RPMI7951 (cell line): ENCODE data around the gene PRXL2A. TPM values are rescaled to one million over a fixed set of nuclear protein-coding genes. Genes with fewer than 3 reads are reported as not detected.
"Not testable (repeated sequence)": the region's sequence is repeated elsewhere in the genome, so short reads cannot be mapped to it uniquely, and the experiment has no call there.

Source experiments
- DNase-seq: peaks from one replicate; pipeline ENCODE4 v3.0.0-alpha.2; 2012; ENCODE audit warnings: low read depth
- total RNA-seq: library from RNA; depleted of rRNA; stranded (reverse); fragments of >200 nt; shearing (Covaris generic); gene quantifications from 2 replicates; pipeline ENCODE4 v1.2.3, GENCODE V29; 2014

PRXL2A gene
- total RNA-seq, 1 experiment from 2014 or later: 13.2 TPM

DNA sequence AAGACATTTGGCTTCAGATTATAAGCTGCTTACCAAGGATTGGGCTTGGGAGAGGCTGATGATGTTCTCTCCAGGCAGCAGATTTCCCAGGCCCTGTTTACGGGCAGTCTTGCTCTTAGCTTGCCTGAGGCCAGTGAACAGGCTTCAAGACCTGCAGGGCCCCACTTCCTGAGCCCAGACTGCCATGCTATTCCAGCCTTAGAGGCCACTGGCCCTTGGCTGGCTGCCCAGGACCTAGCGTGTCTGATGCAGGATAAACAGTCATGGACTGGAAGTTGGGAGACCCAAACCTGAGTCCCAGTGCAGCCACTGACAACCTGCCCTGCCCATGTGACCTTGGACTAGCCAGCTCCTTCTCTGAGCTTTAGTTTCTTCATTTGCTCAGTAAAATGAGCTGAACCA, 2.9 kb downstream of the PRXL2A start:
- DNase-seq: peak; percentile 86

DNA sequence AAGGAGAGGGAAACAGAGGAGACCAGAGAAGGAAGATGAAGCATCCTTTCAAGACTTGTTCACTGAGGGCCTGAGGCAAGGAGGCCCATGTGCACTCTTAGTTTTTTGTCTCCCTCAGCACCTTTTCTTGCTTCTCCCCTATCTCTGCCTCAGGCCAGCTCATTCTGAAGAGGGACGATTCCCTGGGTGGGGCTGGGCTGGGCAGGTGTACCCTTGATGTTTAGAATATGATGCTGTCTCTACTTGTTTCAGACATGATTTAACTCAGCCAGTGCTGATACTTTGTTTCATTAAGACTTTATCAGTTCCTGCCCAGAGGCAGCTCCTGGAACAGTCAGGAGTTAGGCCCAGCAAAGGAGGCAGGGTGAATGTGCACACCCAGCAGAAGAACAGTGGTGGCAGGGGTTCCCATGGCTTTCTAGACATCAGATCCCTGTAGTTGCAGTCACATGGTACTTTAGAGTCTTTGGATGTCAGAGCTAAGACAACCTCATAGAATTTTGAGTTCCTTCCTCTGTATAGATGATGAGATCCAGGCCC, 3.4 kb downstream of the PRXL2A start:
- no peak for DNase-seq

DNA sequence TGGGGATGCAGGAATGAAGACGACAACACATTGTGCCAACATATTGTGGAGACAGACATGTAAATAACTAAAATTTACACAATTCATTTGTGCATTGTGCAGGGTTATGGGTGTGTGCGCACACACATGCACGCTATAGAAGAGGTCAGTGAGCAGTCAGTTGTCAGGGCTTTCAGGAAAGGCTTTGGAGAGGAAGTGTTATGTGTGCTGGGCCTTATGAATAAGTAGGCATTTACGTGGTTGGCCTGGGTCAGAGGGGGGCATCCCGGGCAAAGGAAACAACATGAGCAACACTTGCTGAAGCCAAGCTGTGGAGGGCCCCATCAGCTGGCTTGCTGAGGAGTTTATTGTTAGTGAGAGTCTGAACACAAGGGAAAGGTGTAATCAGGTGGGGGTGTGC, 4.1 kb downstream of the PRXL2A start:
- DNase-seq: no peak

DNA sequence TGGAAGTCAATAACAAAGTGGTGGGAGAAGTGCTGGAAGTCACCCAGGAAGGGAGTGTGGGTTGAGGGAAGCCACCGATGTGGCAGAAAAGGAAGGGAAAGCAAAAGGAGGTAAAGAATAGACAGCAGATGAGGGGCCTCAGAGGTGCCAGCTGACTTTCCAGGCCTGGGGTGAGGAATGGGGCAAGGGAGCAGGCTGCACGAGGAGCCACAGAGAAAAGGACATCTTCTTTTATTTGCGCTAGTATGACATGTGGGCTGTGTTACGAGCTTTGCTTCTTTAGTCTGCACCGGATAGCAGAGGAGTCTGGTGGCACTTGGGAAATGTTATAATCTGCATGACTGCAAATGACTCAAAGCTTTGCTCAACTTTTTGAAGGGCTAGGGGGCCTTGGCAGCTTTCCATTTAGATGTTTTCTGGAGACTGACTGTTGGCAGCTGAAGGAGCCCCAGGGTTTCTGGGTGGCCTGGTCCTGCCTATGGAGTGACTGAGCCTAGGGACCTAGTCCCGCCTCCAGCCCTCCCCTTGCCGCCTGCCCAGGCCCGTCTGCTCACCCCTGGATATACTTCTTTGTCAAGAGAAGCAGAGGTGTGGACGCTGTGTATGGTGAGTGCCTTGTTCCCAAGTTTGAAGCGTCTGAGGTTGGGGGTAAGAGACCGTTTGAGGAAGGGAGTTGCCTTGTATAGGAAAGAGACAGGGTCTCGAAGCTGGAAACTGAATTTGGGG, 5.1 kb downstream of the PRXL2A start:
- DNase-seq: peak; percentile 91

DNA sequence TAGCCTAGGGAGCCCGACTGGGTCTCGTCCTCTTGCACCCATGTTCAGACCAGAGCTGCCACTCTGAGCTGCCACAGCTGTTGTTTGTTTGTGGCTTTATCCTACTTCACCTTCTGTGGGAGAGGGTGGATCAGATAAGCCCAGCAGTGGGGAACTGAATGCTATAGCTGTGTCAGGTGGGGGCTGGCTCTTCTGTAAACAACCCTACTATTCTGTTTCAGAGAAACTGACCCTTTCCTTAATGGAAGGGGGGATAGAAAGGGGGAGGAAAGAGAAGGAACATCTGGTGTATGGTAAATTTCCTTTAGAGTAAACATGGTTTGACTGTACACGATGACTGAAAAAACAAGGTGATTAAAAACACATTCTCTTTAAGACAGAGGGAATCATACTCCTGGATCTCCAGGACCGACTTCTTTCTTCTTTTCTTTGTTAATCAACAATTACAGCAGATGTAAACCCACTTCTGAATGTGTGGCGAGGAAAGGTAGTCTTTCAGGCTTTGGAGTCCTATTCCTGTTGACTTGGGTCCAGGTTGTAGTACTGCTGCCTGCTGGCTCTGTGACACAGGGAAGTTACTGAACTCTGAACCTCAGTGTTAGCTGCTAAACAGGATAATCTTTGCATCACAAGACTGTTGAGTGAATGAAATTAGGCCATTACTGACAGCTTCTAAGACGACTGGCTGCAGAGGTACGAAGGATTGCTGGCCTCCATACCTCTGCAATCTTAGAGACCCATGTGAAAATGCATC, 6.0 kb downstream of the PRXL2A start:
- peak; percentile 33 for DNase-seq

DNA sequence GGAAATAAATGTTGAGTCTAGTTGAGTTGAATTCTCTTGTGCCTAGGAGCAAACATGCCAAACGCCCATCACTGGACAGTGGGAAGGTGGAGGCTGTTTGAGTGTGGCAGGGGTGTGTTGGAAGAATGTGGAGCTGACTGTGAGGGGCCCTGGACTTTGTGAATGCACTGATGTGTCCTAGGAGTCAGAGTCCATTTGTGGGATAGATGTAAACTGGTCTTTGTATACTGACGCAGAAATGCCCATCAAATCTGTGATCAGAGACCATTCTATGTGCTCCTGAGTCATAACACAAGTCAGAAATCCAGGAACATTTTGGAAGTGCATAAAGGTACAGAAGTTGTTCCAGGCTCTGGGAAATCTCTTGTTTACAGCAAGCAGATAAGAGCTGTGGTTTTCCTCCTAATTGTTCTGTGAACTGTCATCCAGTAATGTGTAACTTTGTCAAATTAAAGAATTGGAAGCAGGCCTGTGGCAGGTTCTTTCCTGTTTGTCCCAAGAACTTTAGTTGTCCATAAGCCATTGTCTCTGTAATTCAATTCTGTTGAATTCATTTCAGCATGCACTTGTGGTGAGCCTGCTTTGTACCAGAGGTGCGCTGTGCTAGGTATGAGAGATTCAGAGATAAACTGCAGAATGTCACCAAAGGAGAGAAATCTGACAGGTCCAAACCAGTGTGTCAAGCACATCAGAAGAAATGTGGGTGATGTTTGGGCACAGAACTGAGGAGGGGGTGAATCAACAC, 7.6 kb downstream of the PRXL2A start:
- DNase-seq: no peak

DNA sequence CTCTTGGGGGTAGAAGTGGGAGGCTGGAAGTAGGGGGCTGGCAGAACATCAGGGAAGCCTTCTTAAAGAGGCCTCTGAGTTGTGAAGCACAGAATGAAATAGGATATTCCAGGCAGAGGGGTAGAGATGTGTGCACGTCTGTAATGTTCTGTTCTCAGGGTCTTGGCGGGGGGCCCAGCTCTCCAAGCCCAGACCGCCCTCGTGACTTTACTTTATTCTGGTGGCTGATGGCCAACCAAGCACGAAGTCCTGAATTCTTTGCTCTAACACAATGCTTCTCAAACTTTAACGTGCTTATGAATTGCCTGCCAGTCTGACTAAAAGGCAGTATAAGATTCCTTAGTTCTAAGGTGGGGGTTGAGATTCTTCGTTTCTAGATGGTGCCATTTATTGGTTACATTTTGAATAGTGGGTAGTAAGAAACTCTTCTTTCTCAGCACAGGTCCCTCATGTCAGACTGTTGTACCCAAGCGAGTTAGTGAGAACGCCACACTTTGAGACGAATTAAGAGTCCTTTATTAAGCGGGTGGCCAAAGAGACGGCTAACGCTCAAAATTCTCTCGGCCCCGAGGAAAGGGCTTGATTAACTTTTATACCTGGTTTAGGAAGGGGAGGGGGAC, 8.2 kb downstream of the PRXL2A start:
- DNase-seq: no peak

DNA sequence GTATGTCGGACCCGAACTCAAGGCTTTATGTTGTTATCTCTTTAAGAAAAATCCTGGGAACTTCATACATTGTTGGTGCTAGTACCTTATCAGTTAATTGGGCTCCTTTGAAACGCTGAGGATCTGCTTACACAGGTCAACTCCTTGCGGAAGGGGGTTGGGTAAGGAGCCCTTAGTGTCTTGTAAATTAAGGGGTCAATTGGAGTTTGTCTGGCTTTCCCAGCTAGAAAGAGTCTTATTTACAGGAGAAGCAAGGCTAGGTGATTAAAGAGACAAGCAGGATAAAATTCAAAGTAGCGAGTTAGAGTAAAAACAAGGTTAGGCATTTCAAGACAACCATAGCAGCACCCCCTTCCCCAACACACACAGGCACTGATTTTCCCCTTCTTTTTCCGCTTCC, 8.9 kb downstream of the PRXL2A start:
- not testable (repeated sequence) for DNase-seq

DNA sequence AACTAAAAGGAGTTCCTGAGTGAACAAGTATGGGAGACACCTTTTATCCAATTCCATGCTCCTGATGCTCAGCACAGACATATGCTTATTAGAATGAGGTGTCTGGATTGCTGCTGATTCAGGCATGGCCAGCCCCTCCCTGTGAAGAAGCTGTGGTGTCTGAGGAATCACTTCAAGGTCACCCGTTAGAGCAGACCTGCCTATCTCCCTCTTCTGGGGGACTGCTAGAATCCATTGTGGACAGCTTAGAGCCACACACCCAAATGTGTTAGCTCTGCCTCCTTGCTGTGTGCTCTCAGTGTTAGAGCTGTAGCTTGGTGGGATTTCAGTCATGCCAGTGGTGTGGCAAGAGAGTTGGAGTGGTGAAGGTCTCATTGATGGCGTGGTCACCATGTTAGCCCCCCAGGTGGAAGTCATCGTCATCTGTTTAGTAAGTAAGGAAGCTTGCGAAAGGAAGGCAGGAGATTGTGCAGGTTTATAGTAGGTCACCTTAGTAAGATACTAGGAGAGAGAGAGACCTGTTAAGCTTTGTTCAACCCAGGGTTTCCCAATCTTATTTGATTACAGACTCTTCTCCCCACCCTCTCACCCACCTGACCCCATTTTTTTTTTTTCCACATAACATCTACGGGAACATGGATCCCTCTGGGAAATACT, 12.8 kb downstream of the PRXL2A start:
- no peak for DNase-seq

DNA sequence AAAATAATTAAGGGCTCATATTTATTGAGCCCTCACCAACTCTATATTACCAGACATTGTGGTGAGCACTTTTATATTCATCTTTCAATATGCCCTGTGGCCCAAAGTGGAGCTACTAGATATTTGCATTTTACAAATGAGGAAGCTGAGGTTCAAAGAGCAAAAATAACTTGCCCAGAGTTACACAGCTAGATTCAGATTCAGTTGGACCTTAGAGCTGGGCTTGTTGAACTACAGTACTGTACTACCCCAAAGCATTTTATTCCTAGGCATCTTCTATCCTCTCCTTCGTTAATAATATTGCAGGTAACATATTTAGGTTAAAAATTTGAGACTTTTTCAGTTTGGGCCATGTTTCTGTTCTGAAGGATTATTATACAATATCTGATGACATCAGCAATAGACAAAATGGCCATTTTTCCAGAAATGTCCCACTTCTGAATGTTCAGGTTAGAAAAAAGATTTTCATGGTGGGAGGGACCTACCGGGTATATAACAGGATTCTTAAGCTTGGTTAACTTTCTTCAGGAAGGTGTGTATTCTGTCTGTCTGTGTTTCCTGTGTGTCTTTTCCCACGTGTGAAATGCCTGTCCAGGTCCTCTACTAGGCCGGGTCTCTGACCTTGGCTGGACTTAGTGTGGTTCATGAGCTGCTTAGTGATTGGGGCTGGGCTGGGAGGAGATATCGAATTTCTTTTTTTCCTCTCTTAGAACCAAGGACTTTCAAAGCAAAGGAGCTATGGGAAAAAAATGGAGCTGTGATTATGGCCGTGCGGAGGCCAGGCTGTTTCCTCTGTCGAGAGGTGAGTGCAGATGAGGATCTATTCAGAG, 13.6 kb downstream of the PRXL2A start:
- no peak for DNase-seq

DNA sequence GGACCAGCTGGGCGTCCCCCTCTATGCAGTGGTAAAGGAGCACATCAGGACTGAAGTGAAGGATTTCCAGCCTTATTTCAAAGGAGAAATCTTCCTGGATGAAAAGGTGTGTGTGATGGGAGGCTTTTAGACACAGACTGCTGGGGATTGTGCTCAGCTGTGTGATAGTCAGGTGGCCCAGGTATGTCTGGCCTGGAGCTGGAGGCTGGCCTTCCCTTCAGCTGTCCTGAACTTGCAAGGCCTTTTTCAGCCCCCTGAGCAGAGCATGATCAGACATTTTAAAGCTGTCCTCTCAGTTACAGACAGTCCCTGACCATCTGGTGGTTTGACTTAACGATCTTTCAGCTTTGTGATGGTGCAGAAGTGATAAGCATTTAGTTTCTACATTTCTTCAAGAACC, 17.6 kb downstream of the PRXL2A start:
- no peak for DNase-seq

DNA sequence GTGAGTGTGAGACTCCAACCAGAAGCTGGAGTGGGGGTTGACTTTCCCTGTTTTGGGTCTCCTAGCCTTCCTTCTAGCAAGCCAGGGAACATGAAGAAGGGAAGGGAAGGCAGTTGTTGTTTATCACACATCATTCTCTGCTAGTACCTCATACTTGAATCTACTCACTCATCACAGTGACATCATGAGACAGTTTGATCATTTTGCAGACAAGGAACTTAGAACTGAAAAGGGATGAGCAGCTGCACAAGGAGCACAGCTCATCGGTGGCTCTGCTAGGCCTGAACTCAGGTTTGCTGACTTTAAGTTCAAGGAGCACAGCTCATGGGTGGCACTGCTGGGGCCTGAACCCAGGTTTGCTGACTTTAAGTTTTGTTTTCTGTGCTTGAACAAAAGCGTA, 19.2 kb downstream of the PRXL2A start:
- DNase-seq: no peak

DNA sequence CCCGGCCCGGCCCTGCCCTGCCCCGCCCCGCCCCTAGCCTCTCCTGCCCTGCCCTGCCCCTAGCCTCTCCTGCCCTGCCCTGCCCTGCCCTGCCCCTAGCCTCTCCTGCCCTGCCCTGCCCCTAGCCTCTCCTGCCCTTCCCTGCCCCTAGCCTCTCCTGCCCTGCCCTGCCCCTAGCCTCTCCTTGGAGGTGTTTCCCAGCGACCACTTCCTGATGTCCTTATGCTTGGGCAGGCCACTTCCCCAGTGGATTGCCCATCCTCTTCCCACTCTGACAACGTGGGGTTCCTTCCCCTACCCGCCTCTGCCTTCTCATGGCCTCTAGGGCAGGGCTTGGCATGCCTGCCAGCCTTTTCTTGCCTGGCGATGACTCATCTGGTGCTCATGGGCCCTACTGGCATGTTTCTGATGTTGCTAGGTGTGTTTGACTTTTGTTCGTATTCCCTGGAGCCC, 21.2 kb downstream of the PRXL2A start:
- peak; percentile 55 for DNase-seq

DNA sequence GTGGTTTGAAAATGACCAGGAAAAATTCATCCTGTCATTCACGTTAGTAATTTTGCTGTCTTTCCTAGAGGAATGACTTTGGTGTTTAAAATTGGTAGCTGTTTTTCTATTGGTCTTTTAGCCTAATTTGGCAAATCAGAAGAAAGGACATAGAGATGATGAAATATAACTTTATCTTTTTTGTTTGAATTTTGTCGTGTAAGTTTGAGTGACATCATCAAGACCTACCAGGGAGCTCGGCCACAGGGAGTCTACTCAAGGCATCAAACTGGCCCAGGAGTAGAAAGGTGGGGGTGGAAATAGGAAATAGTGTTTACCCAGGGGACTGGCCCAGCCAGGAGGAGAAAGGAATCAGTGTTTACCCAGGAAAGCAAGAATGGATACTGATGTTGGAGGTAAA, 24.8 kb downstream of the PRXL2A start:
- no peak for DNase-seq

DNA sequence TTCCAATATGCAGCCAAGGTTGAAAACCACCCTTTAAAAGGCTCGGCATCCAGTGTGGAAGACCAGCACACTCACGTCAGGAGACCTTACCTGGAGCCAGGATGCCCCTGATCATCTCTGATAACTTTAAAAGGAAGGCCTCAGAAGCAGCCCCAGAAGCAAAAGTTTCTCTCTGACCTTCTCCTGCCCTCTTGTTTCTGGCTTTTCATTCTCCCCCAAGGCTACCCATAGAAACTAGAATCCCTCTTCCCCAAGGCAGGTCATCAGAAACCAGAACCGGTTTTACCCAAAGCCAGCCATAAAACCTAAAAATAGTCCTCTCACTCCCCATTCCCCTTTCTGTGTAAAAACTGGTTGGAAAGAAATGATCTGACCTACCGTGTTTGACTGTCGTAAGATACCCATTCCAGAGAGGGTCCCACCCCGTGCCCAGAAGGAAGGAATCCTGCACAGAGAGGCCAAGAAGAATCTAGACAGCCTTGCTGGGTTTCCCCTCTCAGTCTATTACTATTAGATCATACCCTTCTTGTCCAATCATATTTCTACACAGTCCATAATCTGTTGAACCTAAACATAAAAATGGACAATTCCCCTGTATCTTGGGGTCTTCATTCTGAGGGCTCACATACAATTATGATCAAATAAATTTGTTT, 28.2 kb downstream of the PRXL2A start:
- DNase-seq: no peak

DNA sequence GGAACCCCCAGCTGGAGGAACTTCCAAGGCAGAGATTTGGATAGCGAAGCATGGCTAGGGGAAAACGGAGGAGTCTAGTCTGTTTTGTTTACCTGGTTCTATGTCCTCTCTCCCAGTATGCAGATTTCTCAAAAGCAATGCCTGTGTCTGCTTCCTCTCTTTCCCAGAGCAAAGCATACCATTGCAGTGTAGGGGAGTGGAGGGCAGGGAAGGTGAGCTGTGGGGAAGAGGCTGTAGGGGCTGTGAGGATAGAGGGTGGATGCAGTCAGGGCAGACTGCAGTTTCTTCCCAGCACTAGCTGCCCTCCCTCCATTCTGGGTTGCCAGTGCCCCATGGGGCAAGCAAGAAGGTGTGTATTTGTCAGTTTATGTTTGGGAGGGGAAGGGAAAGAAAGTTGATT, 28.9 kb downstream of the PRXL2A start:
- DNase-seq: no peak

DNA sequence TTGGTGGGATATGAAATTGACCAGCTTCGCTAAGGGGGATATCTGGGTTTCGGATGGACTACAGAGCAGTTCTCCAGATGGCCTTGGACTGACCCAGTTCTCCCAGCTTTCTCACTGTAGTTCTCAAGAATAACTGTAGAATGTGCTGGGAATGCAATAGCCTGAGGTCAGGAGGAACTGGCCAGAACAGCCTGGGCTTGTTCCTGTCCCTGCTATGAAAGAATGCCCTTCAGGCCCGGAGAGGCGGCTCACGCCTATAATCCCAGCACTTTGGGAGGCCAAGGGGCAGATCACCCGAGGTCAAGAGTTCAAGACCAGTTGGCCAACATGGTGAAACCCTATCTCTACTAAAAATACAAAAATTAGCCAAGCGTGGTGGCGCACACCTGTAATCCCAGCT, 33.5 kb downstream of the PRXL2A start:
- no peak for DNase-seq

DNA sequence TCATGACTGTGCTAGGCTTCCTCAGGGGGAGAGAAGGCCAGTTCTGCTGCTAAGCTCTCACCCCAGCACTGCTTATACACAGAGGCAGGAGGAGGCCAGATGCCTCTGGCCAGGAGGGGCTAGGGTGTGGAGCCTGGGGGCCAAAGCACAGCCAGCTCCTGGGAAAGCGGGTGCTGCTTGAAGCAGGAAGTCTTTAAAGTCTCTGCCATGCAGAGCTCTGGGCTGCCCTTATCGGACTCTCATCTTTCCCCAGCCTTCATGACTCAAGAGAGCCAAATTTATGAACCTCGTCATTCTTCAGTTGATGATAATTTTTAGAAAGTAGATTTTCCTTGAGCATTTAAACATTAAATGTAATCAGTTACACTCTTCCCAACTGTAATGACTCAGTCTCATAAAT, 34.5 kb downstream of the PRXL2A start:
- peak; percentile 62 for DNase-seq

DNA sequence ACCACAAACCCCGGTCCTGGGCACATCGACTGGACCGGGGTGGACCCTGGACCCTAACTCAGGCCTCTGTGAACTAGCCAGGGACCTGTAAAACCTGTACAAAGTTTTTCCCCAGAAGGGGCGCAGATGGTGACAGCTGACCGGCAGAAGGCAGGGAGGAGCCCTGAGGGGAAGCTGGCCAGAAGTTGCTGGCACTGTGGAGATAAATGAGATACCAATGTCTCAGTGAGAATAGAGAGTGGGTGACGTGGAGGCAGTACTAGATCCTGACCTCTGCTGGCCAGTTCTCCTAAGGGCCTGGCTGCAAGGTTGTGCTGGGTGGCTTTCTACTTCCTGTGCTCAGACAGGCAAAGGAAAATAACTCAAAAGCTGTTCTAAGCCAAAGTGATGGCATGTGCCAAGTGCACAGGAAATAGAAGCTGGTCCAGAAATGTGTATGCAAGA, 35.2 kb downstream of the PRXL2A start:
- peak; percentile 83 for DNase-seq

DNA sequence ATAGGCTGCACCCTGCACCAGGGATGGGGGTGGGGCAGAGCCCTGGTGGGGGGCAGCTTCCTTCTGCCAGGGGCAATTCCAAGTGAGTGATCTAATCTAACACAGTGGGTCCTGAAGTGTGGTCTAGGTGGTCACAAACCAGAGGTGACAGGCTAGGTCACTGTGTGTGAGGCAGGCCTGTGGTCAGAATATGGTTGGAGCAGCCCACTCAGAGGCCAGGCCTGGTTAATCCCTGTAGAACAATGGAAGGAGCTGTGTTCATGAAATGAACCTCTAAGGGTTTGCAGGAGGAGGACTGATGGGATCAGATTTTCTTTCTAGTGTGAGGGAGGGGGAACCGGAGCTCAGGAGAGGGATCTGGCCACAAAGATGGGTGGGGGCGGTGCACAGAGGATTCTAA, 35.8 kb downstream of the PRXL2A start:
- no peak for DNase-seq
